GM21529 (cell line): ENCODE measurements around the gene GNAS.
"Not testable (repeated sequence)": the region's sequence is repeated elsewhere in the genome, so short reads cannot be mapped to it uniquely, and the experiment has no call there.

ENCODE experiments used
- ATAC-seq: cut with Tn5 transposase; IDR thresholded peaks from one replicate; pipeline ENCODE4 v1.9.1; 2021; ENCODE audit not compliant: unreplicated experiment

Gene GNAS

GRCh38 chr20:58922036-58922435 is 69.5 kb downstream of the GNAS start:
- no peak for ATAC-seq

- no peak for ATAC-seq
These were observed 70.7 kb downstream of the GNAS start for GRCh38 chr20:58923117-58923712.

GRCh38 chr20:58926802-58927489 is 74.4 kb downstream of the GNAS start:
- no peak for ATAC-seq

- ATAC-seq: no peak
These were observed 75.1 kb downstream of the GNAS start for GRCh38 chr20:58927490-58928061.

- ATAC-seq: no peak
These were observed 78.0 kb downstream of the GNAS start for GRCh38 chr20:58930496-58930895.

- ATAC-seq: no peak
These were observed 79.7 kb downstream of the GNAS start for GRCh38 chr20:58932170-58932569.

- no peak for ATAC-seq
These were observed 85.6 kb downstream of the GNAS start for GRCh38 chr20:58938078-58938477.

GRCh38 chr20:58938541-58938940 is 86.0 kb downstream of the GNAS start:
- ATAC-seq: no peak

- no peak for ATAC-seq
These were observed 89.0 kb downstream of the GNAS start for GRCh38 chr20:58941471-58941870.

- ATAC-seq: no peak
These were observed 90.0 kb downstream of the GNAS start for GRCh38 chr20:58942549-58942948.

GRCh38 chr20:58944610-58945009 is 92.1 kb downstream of the GNAS start:
- no peak for ATAC-seq

GRCh38 chr20:58945965-58946631 is 93.6 kb downstream of the GNAS start:
- ATAC-seq: no peak

- ATAC-seq: not testable (repeated sequence)
These were observed 95.4 kb downstream of the GNAS start for GRCh38 chr20:58947797-58948388.

- ATAC-seq: no peak
These were observed 98.1 kb downstream of the GNAS start for GRCh38 chr20:58950603-58951002.

- no peak for ATAC-seq
These were observed 100.5 kb downstream of the GNAS start for GRCh38 chr20:58953050-58953449.

GRCh38 chr20:58956078-58956477 is 103.6 kb downstream of the GNAS start:
- ATAC-seq: no peak

GRCh38 chr20:58959652-58960051 is 107.1 kb downstream of the GNAS start:
- no peak for ATAC-seq
